ENCODE measurements around the gene ANAPC2.
"Not testable (repeated sequence)": the region's sequence is repeated elsewhere in the genome, so short reads cannot be mapped to it uniquely, and the experiment has no call there.

The ANAPC2 gene

DNA sequence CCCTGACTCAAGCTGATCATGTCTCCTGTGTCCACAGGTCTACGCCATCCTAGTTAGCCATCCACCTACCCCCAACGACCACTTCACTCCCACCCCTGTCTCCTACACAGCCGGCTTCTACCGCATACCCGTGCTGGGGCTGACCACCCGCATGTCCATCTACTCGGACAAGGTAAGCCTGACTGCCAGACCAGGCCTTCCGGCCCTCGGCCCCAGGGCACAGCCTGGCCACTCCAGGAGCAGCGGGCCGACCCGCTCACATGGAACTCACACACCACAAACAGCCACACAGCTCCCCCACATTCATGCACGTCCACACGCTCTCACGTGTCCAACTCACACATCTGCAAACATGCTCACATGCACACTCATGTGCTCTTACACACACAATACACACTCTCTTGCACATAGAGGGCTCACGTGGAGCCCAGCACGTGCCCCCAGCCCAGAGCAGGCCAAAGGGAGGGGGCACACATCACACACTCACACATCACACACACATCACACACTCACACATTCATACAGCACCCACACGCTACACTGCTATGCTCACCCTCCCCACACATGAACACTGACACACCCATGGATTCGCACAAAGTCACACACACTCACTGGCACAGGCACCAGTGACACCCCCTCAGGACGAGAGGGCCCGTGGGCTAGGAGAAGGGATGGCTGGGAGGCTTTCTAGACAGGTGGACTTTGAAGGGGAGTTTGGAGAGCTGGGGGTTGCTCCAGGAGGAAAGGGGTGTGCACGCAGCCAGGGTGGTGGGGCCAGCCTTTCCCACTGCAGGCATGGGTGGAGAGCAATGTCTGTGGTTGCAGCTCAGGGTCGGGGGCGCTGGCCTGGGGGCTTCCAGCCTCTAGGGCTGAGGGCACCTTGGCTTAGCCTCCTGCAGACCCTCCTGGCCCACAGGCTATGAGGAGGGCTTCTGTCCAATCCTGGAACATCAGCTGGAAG, 46.1 kb downstream of the ANAPC2 start:
- no peak for DNase-seq

DNA sequence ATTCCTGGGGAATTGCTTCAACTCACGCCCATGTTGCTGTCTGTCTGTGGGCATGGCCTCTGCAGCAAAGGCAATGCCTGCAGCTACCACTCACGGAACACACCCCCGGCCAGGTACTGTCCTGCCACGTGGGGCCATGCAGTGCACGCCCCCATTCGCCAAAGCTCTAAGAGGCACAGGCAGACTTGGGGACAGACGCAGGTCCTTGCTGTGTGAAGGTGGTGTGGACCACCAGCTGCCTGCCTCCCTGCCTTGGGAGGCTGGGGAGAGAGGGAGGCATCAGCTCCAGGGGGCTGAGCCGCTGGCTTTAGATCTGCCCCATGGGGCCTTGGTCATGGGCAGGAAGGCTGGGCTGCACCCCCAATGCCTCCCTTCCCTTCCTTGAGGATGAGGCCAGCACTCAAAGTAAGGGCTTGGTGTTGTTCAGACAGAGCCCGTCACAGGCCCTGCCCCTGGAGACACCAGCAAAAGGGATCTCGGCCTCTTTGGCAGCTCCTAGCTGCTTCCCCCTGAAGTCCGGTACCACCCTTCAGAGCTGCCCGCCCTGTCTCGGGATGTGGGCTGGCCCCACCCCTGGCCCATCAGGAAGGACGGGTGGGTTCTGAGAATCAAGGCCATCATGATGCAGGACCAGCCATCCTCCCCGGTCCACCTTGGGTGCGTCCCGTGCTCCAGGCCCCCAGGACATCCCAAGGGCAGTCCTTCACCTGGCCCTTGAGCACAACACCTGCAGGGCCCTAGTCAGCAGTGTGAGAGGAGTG, 47.1 kb downstream of the ANAPC2 start:
- no peak for DNase-seq

DNA sequence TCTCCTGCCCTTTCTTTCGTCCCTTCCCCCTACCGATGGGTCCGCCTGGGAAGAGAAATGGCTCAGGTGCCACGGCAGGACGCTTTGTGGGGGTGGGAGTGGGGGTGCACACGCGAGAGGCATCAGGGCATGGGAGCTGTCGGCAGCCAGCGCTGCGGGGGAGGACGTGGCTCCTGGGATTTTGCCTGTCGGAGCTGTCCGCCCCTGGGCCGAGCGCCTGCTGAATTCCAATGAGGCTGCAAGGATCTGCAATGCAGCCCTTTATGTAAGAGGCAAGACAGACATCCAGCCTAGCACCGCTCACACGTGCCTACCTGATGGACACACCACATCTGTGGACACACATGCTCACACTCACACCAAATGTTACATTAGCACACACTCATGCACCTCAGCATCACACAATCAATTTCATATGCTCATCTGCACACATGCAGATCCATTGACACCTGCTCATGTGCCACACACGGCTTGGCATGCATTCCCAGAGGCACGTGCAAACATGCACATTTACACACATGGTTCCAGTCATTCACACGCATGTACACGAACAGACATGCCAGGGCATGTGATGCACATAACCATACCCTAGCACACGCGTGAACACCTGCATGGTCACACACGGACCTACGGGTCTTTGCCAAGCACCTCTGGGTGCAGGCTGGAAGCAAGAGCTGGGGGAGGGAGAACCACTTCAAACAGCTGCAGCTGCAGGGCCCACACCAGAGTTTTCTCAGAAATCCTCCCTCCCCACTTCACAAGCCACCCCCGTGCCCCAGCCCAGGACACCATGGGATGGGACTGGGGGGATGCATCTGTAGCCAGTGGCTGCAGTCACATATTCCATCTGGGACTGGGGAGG, 48.0 kb downstream of the ANAPC2 start:
- DNase-seq, result no peak

DNA sequence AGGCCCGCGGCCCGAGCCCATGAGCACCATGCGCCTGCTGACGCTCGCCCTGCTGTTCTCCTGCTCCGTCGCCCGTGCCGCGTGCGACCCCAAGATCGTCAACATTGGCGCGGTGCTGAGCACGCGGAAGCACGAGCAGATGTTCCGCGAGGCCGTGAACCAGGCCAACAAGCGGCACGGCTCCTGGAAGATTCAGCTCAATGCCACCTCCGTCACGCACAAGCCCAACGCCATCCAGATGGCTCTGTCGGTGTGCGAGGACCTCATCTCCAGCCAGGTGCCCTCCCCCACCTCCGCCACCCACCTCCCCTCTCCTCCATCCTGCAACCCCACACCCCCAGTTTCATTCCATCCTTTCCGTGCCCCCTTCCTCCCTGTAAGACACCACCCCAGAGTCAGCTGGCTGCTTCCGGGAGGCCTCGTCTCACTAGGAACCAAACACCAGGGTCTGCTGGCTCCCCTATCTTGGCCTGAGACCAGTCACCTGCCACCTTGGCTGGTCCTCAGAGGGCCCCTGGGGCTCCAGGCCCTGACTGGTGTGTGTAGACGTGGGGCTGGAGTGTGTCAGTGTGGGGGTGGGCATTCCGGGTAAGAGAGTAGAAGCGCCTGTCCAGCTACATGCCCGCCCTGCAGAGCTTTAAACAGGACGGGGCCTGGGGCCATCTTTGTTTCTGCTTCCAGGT, 48.8 kb downstream of the ANAPC2 start:
- DNase-seq, result no peak

DNA sequence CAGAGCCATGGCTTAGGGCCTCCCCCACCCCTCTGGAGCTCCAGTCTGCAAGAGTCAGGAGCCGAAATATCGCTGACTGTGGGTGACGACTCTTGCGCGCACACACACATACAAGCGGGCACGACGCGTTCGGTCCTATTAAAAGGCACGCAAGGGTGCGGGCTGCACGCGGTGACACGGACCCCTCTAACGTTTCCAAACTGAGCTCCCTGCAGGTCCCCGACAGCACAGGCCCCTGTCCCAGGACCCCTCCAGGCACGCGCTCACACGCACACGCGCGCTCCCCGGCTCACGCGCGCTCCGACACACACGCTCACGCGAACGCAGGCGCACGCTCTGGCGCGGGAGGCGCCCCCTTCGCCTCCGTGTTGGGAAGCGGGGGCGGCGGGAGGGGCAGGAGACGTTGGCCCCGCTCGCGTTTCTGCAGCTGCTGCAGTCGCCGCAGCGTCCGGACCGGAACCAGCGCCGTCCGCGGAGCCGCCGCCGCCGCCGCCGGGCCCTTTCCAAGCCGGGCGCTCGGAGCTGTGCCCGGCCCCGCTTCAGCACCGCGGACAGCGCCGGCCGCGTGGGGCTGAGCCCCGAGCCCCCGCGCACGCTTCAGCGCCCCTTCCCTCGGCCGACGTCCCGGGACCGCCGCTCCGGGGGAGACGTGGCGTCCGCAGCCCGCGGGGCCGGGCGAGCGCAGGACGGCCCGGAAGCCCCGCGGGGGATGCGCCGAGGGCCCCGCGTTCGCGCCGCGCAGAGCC, 49.5 kb downstream of the ANAPC2 start, which contains the start of gene GRIN1:
TSS of gene GRIN1 (plus strand) at position 433 of the 746 bp plus-strand sequence. CDS start 333 bp downstream, outside the sequence.
- DNase-seq, result peak in 1 of 5 donors; percentile 48

DNA sequence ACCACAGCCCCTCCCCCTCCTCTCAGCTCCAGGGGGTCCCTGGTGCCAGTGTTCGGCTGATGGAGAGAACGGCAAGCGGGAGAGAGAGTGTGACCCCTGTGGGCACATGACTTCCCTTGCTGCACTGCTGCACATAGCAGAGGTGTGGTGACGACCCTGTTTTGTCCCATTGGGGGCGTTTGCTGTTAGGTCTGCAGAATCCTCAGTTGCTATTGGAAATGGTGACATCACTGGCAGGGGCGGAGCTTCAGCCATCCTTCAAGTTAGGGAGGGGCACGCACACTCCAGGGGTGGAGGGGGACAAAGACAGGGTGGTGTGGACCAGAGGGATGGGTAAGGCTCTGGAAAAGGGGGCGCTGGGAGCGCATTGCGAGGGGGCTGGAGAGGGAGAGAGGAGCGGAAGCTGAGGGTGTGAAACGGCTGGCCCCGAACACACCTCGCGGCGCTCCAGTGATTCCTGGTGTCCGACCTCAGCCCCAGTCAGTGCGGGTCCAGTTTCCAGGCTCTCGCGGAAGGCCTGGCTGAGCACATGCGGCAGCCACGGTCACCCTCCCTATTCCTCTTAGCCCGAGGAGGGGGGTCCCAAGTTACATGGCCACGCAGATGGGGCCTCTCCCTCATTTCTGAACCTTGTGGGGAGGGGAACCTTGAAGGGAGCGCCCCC, 50.2 kb downstream of the ANAPC2 start:
- DNase-seq, result no peak

DNA sequence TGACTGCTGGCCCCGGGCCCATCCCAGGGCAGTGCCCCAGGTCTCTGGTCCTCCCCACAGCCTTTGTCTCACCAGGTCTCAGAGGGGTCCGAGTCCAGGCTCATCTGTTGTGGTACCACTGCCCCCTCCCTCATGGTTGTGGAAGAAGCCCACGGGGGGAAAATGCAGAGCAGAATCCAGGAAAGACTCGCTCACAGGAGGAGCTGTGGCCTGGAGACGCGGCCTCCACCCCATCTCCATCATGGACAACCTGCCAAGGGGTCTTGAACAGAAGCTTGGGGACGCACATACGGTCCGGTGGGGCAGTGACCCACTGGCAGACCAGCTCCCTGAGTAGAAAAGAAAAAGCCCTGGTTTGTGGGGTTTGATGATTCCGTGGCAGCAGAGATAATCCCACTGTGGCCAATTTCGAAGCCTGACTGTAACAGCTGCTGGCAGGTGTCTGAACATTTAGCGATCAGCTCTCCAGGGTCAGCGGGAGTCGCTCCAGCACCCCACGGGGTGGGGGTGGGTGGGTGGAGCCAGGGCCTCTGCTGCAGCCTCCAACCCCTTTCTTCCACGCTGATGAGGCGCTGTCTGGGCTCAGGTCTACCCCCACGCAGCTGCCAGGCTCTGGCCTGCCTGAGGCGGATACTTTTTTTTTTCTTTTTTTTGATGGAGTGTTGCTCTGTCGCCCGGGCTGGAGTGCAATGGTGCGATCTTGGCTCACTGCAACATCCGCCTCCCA, 51.3 kb downstream of the ANAPC2 start:
- no peak for DNase-seq

DNA sequence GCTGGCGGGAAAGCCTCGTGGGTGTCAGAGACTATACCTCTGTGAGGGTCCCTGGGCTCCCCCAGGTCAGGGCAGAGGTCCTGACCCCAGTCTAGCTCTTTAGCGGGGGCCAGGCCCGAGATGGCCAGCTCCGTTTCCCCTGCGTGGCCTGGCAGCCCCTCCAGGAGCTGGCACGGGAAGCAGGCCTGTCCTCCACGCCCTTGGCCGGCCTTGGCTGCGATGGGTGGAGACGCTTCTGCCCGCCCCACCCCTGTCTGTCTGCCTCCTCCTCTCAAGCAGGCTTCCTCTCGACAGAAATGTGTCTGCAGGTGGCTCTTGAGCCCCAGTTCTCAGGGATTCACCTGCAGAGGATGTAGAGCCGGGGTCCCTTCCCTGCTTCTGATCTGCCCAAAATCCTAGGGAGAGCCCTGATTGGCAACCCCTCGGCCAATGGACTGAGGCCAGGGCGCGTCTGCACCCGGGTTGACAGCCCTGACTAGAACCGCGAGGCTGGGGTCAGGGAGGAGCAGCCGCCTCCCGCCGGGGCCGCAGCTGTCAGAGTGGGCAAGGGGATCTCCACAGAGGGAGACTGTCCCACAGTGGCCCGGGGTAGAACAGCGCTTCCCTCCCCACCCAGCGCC, 52.0 kb downstream of the ANAPC2 start:
- DNase-seq, result no peak

DNA sequence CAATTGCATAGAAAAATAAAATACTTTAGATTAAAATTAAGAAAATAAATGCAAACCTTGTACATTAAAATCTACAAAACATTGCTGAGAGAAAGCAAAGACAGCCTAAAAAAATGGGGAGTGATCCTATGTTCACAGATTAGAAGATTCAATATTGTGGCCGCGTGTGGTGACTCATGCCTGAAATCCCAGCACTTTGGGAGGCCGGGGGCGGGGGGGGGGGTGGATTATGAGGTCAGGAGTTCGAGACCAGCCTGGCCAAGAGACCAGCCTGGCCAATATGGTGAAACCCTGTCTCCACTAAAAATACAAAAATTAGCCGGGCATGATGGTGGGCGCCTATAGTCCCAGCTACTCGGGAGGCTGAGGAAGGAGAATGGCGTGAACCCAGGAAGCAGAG, 53.2 kb downstream of the ANAPC2 start:
- DNase-seq, result not testable (repeated sequence)

DNA sequence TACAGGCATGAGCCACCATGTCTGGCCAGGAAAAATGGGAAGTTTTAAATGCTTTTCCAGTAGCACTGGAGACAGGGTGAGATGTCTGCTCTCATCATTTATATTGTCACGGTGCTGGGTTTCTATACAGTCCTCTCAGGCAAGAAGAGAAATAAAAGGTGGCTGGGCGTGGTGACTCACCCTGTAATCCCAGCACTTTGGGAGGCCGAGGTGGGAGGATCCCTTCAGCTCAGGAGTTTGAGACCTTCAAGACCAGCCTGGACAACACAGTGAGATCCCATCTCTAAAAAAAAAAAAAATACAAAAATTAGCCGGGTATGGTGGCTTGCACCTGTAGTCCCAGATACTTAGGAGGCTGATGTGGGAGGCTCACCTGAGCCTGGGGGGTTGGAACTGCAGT, 54.2 kb downstream of the ANAPC2 start:
- DNase-seq, result no peak

DNA sequence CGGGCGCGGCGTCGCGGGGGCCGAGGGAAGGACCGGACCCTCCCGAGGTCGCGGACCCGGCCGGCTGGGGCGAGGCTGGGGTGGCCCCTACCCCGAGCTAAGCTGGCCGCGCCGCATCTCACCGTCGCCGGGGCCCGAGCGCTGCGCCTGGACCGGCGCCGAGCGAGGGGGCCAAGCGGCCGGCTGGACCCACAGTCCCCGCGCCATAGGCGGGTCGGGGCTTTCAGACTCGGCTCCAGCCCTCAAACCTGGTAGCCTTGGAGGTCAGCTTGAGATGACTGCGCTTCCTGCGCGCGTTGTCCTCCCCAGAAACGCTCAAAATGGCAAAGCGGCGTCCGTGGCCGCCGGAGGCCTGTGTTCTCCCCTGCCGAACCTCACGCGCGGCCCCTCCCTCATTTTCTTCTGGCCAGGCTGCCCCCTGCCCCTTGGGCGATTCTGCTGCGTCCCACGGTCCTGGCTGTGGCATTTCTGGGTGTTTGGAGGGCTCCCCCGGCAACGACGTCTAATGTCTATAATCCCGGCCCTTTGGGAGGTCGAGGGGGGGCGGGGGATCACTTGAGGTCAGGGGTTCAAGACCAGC, 58.1 kb downstream of the ANAPC2 start:
- no peak for DNase-seq

DNA sequence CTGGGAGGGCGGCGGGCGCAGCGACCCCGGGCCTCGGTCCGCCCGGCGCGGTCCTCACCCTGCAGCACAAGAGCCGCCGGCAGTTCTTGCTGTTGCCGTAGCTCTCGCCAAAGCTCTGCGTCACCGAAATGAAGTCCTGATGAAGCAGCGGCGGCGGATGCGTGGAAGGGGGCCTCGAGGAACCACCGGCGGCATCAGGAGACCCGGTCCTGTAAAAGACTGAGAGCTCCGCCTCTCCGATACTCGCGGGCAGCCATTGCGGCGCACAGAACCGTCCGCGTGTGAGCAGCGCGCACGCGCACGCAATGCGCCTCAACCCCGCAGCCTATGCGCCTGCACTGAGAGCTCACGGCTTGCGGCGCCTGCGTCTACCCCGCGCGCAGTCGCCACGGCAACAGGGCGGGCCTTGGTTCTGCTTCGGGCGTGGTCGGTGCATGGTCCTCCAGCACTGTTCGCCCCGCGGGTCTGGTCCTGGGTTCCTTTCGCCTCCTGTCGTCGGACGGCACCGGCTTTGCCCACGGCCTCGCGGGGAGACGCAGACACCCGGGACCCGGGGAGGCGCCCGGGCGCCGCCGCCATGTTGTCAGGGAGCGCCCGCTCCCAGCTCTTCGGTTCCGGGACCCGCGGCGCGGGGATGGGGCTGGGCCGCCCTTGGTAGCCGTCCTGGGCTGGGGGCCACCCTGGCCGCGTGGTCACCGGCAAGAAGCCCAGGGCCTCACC, 58.7 kb downstream of the ANAPC2 start:
- peak; percentile 76 to 94 (median 83) for DNase-seq

DNA sequence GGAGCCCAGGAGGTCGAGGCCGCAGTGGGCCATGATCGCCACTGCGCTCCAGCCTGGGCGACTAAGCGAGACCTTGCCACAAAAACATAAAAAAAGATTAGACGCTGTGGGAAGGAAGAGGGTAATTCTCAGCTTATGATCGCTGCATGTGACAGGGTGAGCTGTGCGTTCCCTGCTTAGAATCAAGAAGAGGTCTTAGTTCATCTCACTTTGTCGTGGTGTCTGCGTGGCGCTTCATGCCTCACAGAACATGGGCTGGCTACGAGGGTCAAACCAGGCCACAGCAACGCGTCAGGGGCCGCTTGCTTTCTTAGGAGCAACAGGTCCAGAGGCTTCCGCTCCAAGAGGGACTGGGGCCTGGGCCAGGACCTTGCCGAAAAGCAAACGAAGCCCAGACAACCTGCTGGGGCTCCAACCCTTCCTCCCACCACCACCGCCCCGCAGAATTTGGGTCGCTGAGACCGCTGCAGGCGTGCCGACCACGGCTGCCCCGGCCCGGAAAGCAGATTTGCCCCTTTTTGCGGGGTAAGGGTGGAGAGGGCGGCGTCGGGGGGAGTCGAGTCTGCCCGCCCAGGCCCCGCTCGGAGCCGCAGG, 59.4 kb downstream of the ANAPC2 start:
- peak in 1 of 5 donors; percentile 29 for DNase-seq

DNA sequence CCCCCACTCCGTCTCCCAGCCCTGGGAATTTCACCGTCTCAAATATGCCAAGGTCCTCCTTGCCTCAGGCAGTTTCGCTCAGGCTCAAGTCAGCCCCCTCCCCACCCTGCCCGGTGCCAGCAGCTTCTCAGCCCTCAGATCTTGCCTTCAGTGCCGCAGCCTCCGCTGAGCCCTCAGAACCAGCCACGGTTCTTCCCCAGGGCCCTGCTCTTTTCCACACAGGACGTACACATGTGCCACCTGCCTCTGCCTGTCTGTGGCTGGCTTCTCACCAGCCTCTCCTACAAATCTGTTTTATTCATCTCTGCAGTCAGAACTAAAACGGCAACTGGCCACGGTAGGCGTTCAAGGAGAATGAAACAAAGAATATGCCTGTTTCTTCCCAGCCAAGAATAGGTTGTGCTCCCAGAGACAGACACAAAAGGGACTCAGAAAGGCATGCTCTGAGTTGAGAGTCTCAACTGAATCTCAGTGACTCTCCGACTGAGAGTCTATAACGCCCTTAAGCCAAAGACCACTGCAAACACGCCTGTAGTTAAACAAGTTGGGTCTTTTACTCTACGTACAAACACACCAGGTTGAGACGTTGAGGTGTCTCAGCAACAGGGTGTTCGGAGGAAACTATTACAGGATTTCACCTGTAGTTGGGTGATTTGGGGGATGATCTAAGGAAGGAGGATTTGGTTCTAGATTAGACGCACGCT, 60.0 kb downstream of the ANAPC2 start:
- DNase-seq, result peak in 1 of 5 donors; percentile 25

DNA sequence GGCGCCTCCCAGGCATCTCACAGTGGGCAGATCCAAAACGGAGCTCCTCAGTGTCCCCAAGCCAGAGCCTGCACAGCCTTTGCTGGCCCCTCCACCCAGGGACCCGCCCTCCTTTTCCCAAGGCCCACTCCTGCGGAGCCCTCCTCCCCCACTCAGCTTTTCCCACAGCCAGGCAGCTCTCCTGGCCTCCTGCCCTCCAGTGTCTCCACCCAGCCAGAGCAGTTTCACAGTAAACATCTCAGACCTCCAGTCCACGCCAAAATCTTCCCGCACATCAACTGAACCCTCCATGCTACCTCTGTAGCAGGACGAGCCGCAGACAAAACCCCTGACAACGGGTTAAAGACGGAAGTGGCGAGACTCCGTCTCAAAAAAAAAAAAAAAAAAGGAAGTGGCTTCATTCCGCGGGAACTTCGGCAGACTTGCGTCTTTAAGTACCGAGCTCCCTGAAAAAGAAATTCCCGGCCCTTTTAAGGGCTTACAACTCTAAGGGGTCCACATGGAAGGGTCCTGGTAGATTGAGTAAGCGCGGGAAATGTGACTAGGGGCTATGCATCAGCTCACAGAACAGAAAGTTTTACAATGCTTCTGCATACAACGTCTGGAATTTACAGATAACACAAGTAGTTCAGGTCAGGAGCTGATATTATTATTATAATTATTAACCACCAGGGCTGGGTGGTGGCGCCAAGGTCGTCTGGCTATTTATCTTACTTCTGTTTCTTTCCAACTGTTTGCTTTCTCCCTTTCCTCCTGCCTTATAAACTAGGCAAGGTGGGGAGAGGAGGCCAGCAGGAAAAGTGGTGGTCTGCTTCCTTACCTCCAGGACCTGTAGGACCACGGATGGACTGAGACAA, 60.8 kb downstream of the ANAPC2 start:
- DNase-seq, result peak in 2 of 5 donors; percentile 29 to 64

DNA sequence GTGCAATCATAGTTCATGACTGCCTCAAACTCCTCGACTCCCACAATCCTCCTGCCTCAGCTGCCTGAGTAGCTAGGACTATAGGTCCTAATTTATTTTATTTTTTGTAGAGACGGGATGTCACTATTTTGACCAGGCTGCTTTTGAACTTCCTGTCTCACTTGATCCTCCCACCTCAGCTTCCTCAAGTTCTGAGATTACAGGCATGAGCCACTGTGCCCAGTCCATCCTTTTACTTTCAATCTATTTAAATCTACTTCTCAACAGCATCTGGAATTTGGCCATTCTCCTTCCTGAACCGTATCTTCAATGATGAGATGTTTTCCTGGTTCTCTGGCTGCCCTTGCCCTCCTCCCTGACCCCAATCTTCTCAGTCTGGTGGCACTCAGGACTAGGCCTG, 61.6 kb downstream of the ANAPC2 start:
- DNase-seq, result no peak
